B cell (primary cell): ENCODE results near the gene TMEM253. TPM values are rescaled to one million over a fixed set of nuclear protein-coding genes. Genes with fewer than 3 reads are reported as not detected.

Experiments
- ATAC-seq: fragments of 200-7000 bp; cut with Tn5 transposase; one replicate; pipeline ENCODE4 v1.10.0; 2021; ENCODE audit warnings: low read depth, mild to moderate bottlenecking, moderate number of reproducible peaks, moderate library complexity
- CTCF ChIA-PET: fragments of 350-600 bp; sonication (Branson Sonifier 250); formaldehyde crosslinking; loops from one replicate; lab custom pipeline; 2021; ENCODE audit warnings: antibody characterized with exemption, inconsistent platforms; lab: Charles Lee
- POLR2A ChIA-PET: fragments of 350-600 bp; sonication (Branson Sonifier 250); formaldehyde crosslinking; loops from one replicate; lab custom pipeline; 2021; ENCODE audit warnings: antibody characterized with exemption; lab: Charles Lee
- DNase-seq: peaks from one replicate; pipeline ENCODE4 v3.0.0; 2013
- H2AFZ ChIP-seq: 2 replicates; pipeline ENCODE4 v1.6.1; 2012; ENCODE audit warnings: mild to moderate bottlenecking, low read depth, low read length; ENCODE audit not compliant: insufficient read depth, poor library complexity, severe bottlenecking
- H3K27ac ChIP-seq, 2 donors: 1 replicate in 1 of 2; 2 replicates in 1 of 2; pipeline ENCODE4 v1.5.1; 2012 to 2013; ENCODE audit warnings: low read length in 2 of 2, mild to moderate bottlenecking in 2 of 2, moderate library complexity in 1 of 2
- H3K27me3 ChIP-seq, 4 experiments: fragments of 200-600 bp in 1 of 4; sonication (generic) in 1 of 4; replicated peaks in 1 of 4; 1 replicate in 2 of 4; 2 replicates in 2 of 4; pipeline versions ENCODE4 v1.6.1 to v1.7.0; 2013 to 2016; ENCODE audit warnings: low read length in 3 of 4, mild to moderate bottlenecking in 2 of 4, mixed read lengths in 1 of 4, moderate library complexity in 1 of 4; ENCODE audit not compliant: insufficient read depth in 4 of 4, control insufficient read depth in 3 of 4; ENCODE audit errors: control extremely low read depth in 1 of 4
- H3K36me3 ChIP-seq, 2 experiments: replicated peaks in 1 of 2; 1 replicate in 1 of 2; 2 replicates in 1 of 2; pipeline versions ENCODE4 v1.6.1 to v1.7.1; 2013; ENCODE audit warnings: low read length in 1 of 2; ENCODE audit not compliant: insufficient read depth in 2 of 2, control insufficient read depth in 1 of 2; ENCODE audit errors: control extremely low read depth in 1 of 2, extremely low read depth in 1 of 2
- H3K4me1 ChIP-seq, 2 donors: fragments of 200-600 bp in 1 of 2; sonication (generic) in 1 of 2; 1 replicate in 1 of 2; 2 replicates in 1 of 2; pipeline versions ENCODE4 v1.5.1 to v1.6.1; 2013 to 2017; ENCODE audit warnings: low read length in 2 of 2; ENCODE audit not compliant: control insufficient read depth in 2 of 2, insufficient read depth in 2 of 2
- H3K4me2 ChIP-seq: replicated peaks from 2 replicates; pipeline ENCODE3; 2012; ENCODE audit warnings: mild to moderate bottlenecking, low read depth, low read length; ENCODE audit not compliant: poor library complexity, severe bottlenecking
- H3K4me3 ChIP-seq, 5 experiments: fragments of 200-600 bp in 1 of 5; sonication (generic) in 1 of 5; 1 replicate in 3 of 5; 2 replicates in 2 of 5; pipeline versions ENCODE4 v1.5.1 to v1.7.0; 2011 to 2016; ENCODE audit warnings: low read length in 4 of 5, mild to moderate bottlenecking in 4 of 5, low read depth in 2 of 5, control low read depth in 1 of 5, moderate library complexity in 1 of 5; ENCODE audit not compliant: insufficient read depth in 1 of 5; ENCODE audit errors: control extremely low read depth in 1 of 5, extremely low read depth in 1 of 5
- H3K79me2 ChIP-seq: fragments of 200-600 bp; sonication (generic); one replicate; pipeline ENCODE4 v1.6.0; 2016; ENCODE audit warnings: low read length; ENCODE audit not compliant: control insufficient read depth, insufficient read depth
- H3K9ac ChIP-seq: fragments of 200-600 bp; sonication (generic); 2 replicates; pipeline ENCODE4 v1.6.1; 2017; ENCODE audit warnings: mild to moderate bottlenecking, low read length, moderate library complexity
- H3K9me3 ChIP-seq, 3 donors: one replicate each; pipeline versions ENCODE4 v1.6.1 to v1.7.1; 2013; ENCODE audit warnings: low read length in 2 of 3; ENCODE audit not compliant: control insufficient read depth in 2 of 3, insufficient read depth in 1 of 3; ENCODE audit errors: control extremely low read depth in 1 of 3
- H4K20me1 ChIP-seq: 2 replicates; pipeline ENCODE4 v1.6.0; 2012; ENCODE audit warnings: mild to moderate bottlenecking, low read length; ENCODE audit not compliant: insufficient read depth, control insufficient read depth, poor library complexity, severe bottlenecking
- H3K27ac Mint-ChIP-seq: one replicate; pipeline ENCODE4 v1.8.0; 2021; ENCODE audit warnings: mixed read lengths
- H3K27me3 Mint-ChIP-seq: one replicate; pipeline ENCODE4 v1.8.0; 2021; ENCODE audit warnings: mixed read lengths
- H3K4me1 Mint-ChIP-seq: one replicate; pipeline ENCODE4 v1.8.0; 2021; ENCODE audit warnings: mixed read lengths
- H3K4me3 Mint-ChIP-seq: one replicate; pipeline ENCODE4 v1.8.0; 2021; ENCODE audit warnings: mixed read lengths
- H3K9me3 Mint-ChIP-seq: one replicate; pipeline ENCODE4 v1.8.0; 2022; ENCODE audit warnings: mixed read lengths; ENCODE audit not compliant: insufficient read depth
- EZH2 ChIP-seq: IDR thresholded peaks from 2 replicates; pipeline ENCODE4 v1.6.1; 2012; ENCODE audit warnings: borderline replicate concordance, low read depth, mild to moderate bottlenecking, moderate library complexity, low read length; ENCODE audit not compliant: insufficient read depth, poor library complexity, severe bottlenecking
- WGBS: methylation state at CpG from one replicate; pipeline ENCODE4 v1.1.5; 2013; ENCODE audit warnings: missing lambda C conversion rate; ENCODE audit not compliant: insufficient coverage; 5-methylcytosine and 5-hydroxymethylcytosine counted together
- intact Hi-C: fragments of 100-400 bp; cut with micrococcal nuclease; formaldehyde crosslinking; loops from one replicate; pipeline ENCODE4 v1.10.0; 2022
- polyA plus RNA-seq: library from polyadenylated mRNA; depleted of rRNA; stranded (reverse); fragments of >200 nt; gene quantifications from 2 replicates; pipeline ENCODE4 v1.2.3, GENCODE V29; 2012
- total RNA-seq, 2 donors: library from RNA; stranded (reverse); fragments of 120-200 nt in 1 of 2; gene quantifications; 1 replicate in 1 of 2; 2 replicates in 1 of 2; pipeline versions ENCODE4 v1.2.3 to v1.2.4, GENCODE V29; 2013 to 2022
- TF ChIP-seq, protein P1 (sequence below): fragments of 200-600 bp; IDR thresholded peaks from one replicate; pipeline ENCODE4 v1.8.0; 2022; ENCODE audit warnings: antibody characterized with exemption, mild to moderate bottlenecking

Gene TMEM253
- total and polyA plus RNA-seq, 2 donors (not counting 1 experiment from before 2014, with no cell fraction given) = not detected

- no peak overlapping the region for H2AFZ ChIP-seq
- WGBS = 72% methylated on average over 4 of the region's 5 CpGs
- H4K20me1 ChIP-seq = no peaks in the 10 kb centered on the region
- Mint-ChIP-seq H3K27ac (no peak overlapping the region), H3K4me3 (no peak overlapping the region), H3K4me1 (peaks cover 21% of the 10 kb centered on the region), H3K27me3 (no peaks in the 10 kb centered on the region), H3K9me3 (no peaks in the 10 kb centered on the region)
- DNase-seq (no peak), ATAC-seq (no peak)
- H3K4me3 ChIP-seq = no peak overlapping the region
- no peak overlapping the region for H3K4me2 ChIP-seq
- peaks cover 0 to 5% (median 0%) of the 10 kb centered on the region in 3 donors for H3K9me3 ChIP-seq
- no peaks in the 10 kb centered on the region for H3K79me2 ChIP-seq
- H3K27me3 ChIP-seq = peaks cover 0 to 4% (median 0%) of the 10 kb centered on the region in 4 experiments
- ChIA-PET CTCF (interaction anchor here (0.7 to 7.8 kb wide), 10 partner anchors 8 to 78 kb away, joined by 3 to 91 read pairs (median 8); partner anchors contain the start of genes ARHGEF40, TMEM253 and ZNF219), POLR2A (no interaction called here)
- H3K9ac ChIP-seq = no peak overlapping the region
- H3K36me3 ChIP-seq = no peaks in the 10 kb centered on the region
- no peak overlapping the region for H3K27ac ChIP-seq
- H3K4me1 ChIP-seq = peaks cover 11 to 21% of the 10 kb centered on the region in 2 donors
- intact Hi-C loops = no loop called here
- no peak for TF ChIP-seq EZH2
- TF ChIP-seq, protein P1, sequence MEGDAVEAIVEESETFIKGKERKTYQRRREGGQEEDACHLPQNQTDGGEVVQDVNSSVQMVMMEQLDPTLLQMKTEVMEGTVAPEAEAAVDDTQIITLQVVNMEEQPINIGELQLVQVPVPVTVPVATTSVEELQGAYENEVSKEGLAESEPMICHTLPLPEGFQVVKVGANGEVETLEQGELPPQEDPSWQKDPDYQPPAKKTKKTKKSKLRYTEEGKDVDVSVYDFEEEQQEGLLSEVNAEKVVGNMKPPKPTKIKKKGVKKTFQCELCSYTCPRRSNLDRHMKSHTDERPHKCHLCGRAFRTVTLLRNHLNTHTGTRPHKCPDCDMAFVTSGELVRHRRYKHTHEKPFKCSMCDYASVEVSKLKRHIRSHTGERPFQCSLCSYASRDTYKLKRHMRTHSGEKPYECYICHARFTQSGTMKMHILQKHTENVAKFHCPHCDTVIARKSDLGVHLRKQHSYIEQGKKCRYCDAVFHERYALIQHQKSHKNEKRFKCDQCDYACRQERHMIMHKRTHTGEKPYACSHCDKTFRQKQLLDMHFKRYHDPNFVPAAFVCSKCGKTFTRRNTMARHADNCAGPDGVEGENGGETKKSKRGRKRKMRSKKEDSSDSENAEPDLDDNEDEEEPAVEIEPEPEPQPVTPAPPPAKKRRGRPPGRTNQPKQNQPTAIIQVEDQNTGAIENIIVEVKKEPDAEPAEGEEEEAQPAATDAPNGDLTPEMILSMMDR = no peak
Observed at GRCh38 chr14:21089877-21090193, 11.0 kb upstream of the TMEM253 start.

DNA sequence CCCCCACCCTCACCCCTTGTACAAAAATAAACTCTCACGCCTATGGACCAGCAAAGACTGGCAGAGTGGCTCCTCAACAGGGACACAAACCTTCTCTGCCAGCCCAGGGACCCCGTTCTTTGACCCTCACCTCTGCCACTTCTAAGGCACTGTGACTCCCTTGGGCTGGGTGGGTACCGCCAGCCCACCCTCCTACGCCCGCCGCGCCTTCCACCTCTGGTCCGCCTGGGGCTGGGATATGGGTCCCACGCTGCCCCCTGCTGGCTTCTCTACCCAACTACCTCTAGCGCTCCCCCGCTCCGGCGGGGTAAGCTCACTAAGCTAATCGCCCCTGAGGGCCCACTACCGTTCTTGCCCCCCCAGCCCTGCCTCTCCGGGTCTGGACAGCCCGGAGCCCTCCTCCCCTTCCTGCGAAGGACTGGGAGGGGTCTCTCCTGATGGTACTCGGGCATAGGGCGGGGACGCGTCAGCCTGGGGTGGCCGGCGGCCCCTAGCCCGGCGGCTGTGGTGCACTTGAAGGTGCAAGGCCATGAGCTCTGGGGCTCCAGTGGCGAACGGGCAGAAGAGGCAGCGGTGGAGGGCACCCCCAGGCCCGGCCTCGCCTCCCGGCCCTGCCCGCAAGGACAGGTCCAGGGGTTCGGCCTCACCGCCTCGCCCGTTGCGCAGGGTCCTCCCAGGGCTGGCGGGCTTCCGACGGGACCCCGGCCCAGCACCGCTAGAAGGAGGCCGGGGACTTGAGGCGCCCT lies 10.5 kb upstream of the TMEM253 start:
- Mint-ChIP-seq H3K27ac (no peak overlapping the region), H3K4me3 (no peak overlapping the region), H3K27me3 (no peaks in the 10 kb centered on the region), H3K9me3 (no peaks in the 10 kb centered on the region), H3K4me1 (peaks cover 21% of the 10 kb centered on the region)
- peaks cover 0 to 4% (median 0%) of the 10 kb centered on the region in 4 experiments for H3K27me3 ChIP-seq
- intact Hi-C loops = no loop called here
- H3K36me3 ChIP-seq = no peaks in the 10 kb centered on the region
- no peaks in the 10 kb centered on the region for H3K79me2 ChIP-seq
- no peak overlapping the region for H3K4me2 ChIP-seq
- POLR2A ChIA-PET = no interaction called here
- H2AFZ ChIP-seq = no peak overlapping the region
- H3K4me3 ChIP-seq = no peak overlapping the region
- H3K9me3 ChIP-seq = peaks cover 0 to 5% (median 0%) of the 10 kb centered on the region in 3 donors
- H3K9ac ChIP-seq = no peak overlapping the region
- no peaks in the 10 kb centered on the region for H4K20me1 ChIP-seq
- CTCF ChIA-PET = interaction anchor here (1.9 to 7.8 kb wide), 5 partner anchors 14 to 75 kb away, joined by 7 to 91 read pairs (median 43); partner anchors contain the start of gene ARHGEF40
- peaks cover 11 to 21% of the 10 kb centered on the region in 2 donors for H3K4me1 ChIP-seq
- no peak for TF ChIP-seq EZH2
- TF ChIP-seq, protein P1 = peak; percentile 19
- DNase-seq = no peak
- no peak for ATAC-seq
- WGBS = 97% methylated on average over 44 of the region's 45 CpGs
- no peak overlapping the region for H3K27ac ChIP-seq
